HG02840 (cell line): ENCODE data around the gene ARHGAP40.

Experiments used
- ATAC-seq: cut with Tn5 transposase; IDR thresholded peaks from one replicate; pipeline ENCODE4 v1.9.1; 2021; ENCODE audit warnings: mild to moderate bottlenecking, moderate library complexity, moderate number of reproducible peaks; ENCODE audit not compliant: unreplicated experiment, low FRiP score

The ARHGAP40 gene

DNA sequence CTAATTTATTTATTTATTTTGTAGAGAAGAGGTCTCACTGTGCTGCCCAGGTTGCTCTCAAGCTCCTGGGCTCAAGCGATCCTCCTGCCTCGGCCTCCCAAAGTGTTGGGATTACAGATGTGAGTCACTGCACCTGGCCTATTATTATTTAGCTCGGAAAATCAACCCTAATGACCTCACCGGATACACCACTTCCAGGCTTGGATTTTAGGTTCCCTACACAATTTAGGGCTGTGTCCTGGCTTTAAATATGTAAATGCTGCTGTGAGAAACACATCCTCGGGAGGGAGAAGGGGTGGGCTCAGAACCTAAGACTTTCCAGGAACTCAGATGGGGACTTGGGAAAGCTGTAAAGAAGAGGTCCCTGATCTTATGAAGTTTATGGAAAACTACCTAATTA lies 71.7 kb downstream of the ARHGAP40 start:
- no peak for ATAC-seq

DNA sequence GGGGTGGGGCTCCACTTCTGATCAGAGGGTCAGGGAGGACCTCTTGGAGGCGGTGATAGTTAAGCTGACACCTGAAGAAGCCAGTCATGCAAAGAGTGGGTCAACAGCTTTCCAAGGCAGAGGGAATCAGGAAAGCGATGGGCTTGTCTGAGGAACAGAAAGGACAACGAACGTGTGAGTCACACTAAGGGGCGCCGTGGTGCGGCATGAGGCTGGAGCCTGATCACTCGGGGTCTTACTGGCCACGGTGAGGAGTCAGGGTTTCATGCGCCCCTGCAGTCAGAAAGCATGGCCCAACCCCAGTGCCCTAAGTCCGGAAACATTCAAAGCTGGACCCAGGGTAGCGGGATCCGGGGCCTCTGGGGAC lies 72.1 kb downstream of the ARHGAP40 start:
- ATAC-seq, result no peak

DNA sequence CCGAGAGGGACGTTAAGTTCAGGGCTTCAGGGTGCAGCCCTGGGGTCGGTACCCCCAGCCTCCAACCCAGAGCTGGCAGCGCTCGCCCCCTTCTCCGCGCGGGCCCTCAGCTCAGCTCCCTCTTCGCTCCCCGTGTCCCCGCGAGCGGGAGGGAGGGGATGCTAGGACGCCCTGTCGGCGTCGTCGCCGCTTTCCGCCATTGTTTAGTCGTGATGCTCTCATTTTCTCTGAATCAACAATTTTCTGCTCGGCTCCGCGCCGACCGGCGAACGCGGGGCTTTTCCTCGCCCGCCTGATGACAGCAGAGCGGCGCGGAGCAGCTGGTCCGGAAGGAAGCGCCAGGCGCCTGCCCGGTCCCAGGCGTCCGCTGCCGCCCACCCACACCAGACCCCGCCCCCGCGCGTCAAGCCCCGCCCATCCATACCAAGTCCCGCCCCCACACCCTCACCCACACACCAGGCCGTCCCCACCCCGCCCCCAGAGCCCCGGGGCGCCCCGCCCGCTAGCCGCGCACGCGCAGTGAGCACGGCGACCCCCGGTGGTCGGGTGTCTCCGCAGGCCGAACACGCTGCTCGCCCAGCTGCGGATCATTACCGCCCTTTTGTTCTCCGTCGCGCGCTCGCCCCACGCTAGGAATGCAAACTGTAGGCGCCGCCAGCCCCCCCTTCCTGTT lies 72.6 kb downstream of the ARHGAP40 start:
- ATAC-seq, result no peak

DNA sequence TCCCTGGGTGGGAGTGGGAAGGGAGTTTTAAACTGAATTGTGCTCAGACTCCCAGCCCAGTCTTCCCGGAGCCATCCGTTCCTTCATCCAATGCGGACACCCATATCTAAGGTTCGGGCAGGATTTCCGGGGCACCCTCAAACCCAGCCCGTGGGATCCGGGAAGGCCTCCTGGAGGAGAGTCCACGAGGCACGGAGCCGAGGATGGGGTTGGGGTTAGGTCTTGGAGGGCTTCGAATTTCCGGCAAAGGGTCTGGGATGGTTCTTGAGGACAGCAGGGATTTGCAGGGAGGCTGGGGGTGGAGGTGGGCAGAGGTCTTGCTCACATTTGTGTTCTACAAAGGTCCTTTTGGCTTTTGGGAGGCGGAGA lies 73.1 kb downstream of the ARHGAP40 start:
- ATAC-seq, result no peak

DNA sequence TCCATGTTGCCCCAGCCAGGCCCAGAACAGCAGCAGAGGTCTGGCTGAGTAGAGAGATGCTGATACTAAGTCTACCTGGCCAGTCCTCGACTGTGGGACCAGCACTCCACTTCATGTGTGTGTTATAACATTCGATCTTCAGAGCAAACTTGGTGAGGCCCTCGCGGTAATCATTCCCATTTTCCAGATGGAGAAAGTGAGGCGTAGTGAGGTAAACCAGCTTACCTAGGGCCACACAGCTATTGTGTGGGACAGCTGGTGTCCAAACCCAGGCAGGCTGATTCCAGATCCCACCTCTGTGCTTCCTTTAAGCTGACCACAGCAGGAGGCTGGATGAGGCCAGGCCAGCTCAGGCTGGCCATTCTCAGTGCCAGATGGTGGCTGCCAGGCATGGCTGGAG lies 75.0 kb downstream of the ARHGAP40 start:
- ATAC-seq, result no peak

DNA sequence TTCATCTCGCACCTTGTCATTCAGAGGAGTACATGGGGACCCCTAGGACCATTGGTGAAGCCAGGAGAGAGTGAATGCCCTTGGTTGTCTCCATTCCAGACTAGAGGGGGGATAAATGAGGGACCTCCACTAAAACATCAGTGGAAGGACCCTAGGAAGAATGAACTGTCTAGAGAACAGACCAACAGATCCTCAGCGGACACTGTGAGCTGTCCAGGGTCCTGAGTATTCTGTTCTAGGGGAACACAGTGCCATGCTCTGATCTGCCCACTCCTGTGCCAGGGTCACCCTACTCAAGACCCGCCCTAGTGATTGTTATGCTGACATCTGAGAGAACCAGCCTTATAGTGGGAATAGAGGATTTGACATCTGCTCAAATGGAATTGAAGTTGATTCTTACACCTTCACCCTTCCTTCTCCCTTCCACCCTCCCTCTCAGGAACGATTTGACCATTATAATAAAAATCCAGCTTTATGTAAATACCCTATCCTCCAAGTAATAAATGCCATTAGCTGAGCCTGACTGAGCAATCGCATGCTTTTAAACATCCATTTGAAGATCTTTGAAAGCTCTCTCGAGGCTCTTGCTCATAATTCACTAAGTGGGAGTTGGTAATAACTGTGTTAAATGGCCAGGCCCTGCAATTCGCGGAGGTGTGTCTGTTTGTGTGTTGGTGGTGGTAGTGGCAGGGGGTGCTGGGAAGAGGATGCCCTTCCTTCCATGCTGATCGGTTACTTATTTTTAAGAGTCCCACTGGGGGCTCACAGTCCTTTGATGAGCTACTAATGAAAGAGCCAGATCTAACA lies 79.1 kb downstream of the ARHGAP40 start:
- no peak for ATAC-seq

DNA sequence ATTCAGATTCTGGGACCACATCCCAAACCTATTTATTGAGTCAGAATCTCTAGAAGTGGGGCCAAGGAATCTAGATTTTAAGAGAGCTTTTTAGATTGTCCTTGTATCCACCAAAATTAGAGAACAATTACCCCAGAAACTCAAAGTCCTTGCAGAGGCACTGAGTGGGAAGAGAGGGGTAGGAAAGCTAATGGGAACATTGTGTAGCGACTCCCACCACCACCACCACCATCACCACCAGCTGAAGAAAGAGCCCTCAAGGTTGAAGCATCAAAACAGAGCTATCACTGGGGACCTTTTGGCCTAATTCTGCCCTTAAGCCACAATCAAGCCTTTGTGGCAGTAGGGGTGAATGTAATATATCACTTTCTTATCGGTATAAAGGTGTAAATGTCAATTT lies 83.7 kb downstream of the ARHGAP40 start:
- no peak for ATAC-seq

DNA sequence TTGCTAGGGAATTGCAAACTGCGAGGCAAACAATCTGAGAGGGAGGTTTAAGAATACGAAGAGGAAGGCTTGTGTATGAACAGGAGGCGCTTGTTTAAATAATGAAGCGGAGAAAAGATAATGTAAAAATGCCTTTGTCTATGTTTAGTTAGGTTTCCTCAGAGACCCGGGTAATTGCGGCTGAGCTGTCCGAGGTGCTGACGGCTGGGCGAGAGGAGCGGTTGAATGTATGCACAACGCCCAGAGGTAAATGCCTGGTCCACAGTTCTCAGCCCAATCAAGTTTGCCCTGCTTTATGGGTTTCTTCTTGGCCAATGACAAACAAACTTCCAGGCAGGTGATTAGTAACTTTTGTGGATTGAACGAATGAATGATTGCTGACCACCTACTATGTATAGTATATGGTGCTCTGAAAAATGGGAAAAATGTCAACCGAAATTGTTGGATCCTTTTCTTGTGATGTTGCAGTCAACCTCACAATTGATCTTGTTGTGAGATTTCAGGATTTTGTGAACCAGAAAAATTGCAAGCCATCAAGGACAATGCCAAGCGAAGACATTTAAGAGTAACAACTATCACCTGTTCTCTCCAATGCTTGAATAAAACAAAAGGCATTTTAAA lies 84.4 kb downstream of the ARHGAP40 start:
- no peak for ATAC-seq

DNA sequence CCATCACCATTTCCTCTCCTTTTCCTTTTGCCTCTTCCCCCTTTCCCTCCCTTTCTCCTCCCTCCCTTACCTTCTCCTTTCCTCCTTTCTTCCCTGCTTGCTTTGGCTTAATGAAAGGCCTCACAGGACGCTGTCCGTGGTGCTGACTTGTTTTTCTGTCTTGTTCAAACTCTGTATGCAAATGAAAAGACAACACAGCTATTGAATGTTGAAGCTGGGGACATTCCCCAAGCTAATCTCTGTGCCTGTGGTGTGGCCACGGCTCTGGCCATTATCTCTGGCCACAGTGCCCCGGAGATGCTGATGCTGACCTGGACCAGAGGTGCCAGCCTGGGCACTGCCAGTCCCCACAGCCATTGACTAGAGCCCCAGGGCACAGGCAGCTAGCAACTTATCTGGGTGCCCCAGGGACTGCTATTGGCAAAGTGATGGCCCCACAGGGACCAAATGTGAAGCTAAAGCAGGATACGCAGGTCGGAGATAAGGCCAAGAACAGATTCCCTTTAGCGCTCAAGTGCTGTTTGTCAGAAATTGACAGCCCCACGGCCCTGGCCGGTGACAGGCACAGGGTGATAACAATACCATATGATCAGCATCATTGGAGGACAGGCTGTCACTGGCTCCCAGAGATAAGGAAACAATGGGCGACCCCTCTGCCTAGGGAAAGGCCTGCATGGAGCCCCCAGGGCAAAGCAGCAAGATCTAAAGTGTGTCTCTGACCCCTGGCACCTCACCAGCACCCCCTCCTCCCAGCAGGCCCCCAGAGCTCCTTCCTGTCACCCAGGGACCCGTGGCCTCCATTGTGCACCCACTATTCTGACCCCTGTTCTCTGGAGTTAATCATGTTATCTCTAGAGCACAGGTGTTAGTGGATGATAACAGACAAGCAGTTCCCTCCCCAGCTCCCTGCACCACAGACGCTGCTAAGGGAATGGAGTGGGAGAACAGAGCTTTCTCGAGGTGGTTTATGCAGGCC lies 91.1 kb downstream of the ARHGAP40 start:
- ATAC-seq, result no peak

DNA sequence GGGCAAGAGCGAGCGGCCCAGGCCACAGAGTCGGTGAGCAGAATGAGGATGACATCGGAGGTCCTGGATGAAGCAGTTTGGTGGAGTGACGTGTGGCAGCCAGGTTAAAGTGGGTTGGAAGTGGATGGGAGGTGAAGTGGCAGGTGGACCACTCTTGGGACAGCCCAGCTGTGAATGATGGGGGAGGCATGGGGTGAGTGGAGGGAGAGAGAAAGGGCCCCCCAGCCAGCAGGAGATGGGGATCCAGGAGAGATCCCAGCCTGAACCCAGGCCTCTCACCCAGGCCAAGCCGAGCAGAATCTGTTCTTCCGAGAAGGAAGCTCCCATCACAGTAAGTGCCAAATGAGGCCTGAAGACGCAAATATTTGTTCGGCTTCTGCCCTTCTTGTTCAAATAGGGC lies 95.7 kb downstream of the ARHGAP40 start:
- no peak for ATAC-seq

DNA sequence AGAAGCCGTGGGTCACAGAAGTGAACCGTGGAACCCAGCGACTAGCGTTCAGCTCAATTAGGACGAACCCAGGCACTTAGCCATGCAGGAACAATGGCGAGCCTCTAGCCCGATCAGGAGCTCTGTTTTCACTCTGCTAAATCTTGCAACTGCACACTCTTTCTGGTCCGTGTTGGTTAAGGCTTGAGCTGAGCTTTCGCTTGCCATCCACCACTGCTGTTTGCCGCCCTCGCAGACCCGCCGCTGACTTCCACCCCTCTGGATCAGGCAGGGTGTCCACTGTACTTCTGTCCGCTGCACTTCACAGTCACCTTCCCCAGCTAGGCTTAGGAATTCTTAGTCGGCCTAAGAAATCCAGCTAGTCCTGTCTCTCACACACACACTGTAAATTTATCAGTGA lies 96.9 kb downstream of the ARHGAP40 start:
- ATAC-seq, result no peak

DNA sequence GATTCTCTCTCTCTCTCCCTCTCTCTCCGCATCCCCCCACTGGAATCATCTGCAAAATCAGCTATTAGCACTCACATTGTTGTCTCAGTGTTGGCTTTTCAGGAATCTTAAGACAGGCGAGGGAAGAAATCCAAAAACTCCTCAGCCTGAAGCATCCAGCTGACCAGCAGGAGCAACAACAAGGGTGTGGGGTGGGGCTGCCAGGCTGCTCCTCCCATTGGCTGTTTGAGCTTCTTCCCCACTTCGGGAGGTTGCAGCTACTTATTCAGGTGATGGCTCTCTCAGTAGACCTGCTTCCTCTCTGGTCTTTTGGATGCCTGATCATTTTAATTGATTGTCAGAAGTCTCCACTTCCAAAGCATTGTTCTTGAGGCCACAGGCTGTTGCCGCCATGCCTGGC lies 98.5 kb downstream of the ARHGAP40 start:
- ATAC-seq, result no peak
